ENCODE results near the gene GOLM1.
A peak's percentile ranks its signal among the peaks of the same experiment; 100 is the strongest.

Gene GOLM1

DNA sequence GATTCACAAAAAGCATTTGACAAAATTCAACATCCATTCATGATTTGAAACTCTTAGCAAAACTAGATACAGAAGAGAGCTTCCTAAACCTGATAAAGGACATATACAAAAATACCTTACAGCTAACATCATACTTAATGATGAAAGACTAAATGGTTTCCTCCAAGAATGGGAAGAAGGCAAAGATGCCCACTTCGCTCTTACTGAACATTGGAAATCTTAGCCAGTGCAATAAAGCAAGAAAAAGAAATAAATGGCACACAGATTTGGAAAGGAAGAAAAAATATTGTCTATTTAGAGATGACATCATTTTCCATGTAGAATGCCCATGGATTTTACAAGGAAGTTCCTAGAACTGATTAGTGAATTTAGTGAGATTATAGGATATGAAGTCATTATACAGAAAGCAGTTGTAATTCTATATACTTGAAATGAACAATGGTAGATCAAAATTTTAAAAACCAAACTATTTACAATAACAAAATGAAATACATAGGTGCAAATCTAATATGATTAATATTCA lies 94.0 kb downstream of the GOLM1 start:
- FAIRE-seq (no peak), DNase-seq (ENCODE audit: extremely low spot score, insufficient read length, low read depth) (no peak)

- no peak for FAIRE-seq
- DNase-seq (ENCODE audit: extremely low spot score, insufficient read length, low read depth): no peak
Measured at GRCh38 chr9:85995599-85995998, 103.8 kb downstream of the GOLM1 start.

DNA sequence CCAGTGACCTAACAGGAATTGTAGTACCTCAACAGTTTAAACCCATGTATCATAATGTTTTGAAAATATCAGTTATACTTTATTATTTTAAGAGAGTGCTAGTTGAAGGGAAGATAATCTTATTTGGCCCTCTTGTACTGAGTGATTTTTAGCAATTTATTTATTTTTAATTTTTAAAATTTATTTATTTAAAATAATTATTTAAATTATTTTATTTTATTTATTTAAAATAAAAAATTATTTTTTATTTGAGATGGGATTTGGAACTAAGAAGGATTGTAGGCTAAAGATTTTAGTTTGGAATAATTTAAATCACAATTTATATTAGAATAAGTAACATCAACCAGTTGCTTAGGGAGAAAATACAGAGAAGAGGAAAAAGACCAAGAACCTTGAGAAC lies 104.3 kb downstream of the GOLM1 start:
- FAIRE-seq (no peak), DNase-seq (ENCODE audit: extremely low spot score, insufficient read length, low read depth) (no peak)

- no peak for DNase-seq (ENCODE audit: extremely low spot score, insufficient read length, low read depth)
- peak; percentile 45 for FAIRE-seq
Measured at GRCh38 chr9:85994191-85994590, 105.2 kb downstream of the GOLM1 start.

DNA sequence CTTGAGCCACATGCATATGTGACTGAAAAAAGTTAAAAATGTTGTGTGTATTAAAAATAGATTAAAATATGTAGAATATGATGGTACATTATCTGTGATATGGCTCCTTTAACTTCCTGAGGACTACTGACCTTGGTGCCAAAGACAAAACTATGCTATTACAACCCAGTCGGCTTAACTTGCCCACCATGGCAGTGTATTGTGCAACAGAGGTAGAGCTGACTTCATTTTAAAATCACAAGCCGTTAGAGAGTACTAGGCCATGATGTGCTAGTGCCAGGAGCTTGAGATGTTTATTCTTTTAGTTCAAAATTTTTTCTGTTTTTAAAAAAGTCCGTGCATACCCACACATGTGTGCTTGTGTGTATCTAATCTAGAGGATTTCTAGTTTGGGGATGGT lies 112.1 kb downstream of the GOLM1 start:
- FAIRE-seq: no peak
- no peak for DNase-seq (ENCODE audit: extremely low spot score, insufficient read length, low read depth)

GRCh38 chr9:85984457-85984856 lies 114.9 kb downstream of the GOLM1 start:
- no peak for DNase-seq (ENCODE audit: extremely low spot score, insufficient read length, low read depth)
- no peak for FAIRE-seq

DNA sequence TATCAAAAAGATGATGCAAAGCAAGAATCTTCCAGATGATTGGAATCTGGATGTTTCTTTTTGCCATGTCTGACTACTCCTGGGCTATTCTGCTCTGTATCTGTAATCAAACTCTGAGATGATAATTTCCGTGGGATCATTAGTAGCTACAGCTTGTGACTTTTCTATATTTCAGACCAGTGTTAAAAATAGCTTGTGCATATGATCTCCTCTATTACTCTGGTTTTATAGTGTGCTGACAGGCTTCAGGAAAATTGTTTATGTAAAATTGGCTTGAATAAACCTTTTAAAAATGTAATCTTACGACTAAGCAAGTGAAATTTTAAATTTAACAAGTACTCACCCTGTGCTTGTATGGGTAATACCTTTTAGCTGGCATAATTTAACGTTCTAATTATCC lies 118.0 kb downstream of the GOLM1 start:
- FAIRE-seq: no peak
- DNase-seq (ENCODE audit: extremely low spot score, insufficient read length, low read depth): no peak

GRCh38 chr9:85978496-85978895 lies 120.9 kb downstream of the GOLM1 start:
- no peak for DNase-seq (ENCODE audit: extremely low spot score, insufficient read length, low read depth)

More at GRCh38 chr9:85978496-85978895, 120.9 kb downstream of the GOLM1 start:
- FAIRE-seq: no peak
